ENCODE results near the gene GALNT9.

The GALNT9 gene

DNA sequence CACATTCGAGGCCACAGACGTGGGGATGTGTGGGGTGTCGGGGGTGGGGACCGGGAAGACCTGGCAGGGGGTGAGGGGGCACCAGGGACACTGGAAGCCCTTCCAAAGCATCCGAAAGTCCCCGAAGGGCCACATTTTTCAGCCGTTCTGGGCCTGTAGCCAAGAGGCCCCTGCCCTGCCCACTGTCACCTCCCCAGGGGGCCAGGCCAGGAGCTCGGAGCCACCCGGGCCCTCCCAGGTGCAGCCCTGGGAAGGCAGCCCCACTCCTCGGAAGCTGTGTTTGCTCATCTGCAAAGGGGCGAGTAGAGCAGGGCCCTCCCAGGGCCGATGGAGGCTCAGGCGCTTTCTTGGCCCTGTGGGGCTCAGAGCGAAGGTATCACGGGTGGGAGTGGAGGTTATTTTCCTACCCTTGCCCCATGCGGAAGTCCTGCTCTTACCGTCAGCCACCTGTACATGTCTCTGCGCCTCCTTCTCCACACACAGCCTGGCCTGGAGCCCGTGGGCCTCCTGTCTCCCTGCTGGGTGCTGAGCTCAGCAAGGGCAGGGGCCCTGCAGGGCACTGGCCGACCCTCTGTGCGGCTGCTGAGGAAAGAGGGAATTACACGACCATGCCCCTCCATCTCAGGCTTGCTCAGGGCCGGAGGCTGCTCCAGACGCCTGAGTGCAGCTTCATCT lies 158.0 kb downstream of the GALNT9 start:
- DNase-seq (ENCODE audit: low read depth in 2 of 2), result no peak

DNA sequence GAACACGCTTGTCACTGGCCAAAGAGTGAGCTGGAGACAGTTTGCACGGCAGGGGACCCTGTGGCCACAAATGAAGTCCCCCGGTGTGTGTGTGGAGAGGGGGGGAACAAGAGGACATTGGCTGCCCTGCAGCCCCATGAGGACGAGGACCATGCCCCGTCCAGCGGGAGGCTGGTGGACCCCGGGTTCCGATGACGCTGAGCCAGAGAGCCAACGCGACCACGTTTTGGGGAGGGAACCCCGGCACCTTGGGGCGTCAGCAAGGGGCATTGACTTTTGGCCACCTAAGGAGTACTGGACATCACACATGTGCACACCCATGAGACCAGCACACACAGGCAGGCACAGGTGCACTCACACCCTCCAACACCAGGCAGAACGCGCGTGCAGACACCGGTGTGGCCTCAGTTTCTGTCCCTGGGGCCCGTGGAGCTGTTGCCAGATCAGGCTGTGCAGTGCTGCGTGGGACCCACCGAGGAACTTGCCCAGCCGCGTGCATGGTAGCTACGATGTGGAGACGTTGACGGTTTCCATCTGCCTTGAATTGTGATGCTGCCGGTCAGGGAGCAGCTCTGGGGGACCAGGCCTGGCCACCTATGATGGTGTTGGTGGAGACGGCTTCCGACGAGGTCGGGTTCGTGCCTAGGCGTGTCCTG lies 158.6 kb downstream of the GALNT9 start:
- no peak for DNase-seq (ENCODE audit: low read depth in 2 of 2)

DNA sequence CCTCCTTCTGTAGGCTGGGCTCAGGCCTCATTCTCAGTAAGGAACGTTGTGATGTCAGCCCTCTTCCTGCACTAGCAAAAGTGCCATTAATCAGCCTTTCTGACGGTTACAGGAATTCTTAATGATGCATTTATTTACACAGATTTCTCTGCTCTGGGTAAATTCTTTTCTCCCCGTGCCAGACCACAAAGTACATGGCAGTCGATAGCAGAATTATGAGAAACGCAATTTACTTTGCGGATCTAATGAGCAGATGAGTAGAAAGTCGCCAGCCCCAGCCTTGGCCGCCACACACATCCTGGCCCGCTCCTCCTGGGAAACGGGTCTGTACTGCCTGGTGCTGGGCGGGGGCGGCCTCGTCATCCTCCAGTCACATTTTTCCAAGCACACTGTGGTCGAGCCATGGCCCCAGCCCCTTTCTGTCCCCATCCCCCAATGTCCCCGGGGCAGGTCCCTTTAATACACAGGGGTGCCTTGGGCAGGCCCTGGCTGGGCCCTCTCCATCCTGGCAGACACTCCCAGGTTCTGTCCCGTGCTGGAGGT lies 159.2 kb downstream of the GALNT9 start:
- no peak for DNase-seq (ENCODE audit: low read depth in 2 of 2)

DNA sequence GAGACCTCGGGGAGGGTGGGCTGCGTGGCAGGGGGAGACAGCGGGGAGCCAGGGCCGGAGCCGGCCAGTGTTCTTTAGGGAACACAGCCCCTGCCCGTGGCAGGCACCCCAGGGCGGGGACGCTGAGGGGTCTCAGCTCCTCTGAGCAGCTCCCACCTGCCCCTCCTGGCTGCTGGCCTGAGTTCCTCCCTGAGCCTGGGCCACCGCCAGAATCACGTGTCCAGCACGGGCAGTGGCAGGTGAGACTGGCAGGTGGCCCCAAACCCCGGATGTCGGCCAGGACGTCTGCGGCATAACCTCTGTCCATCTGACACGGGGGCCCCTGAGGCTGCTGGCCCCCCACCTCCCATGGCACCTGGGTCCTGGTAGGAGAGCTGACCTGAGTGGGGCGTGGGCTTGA lies 160.0 kb downstream of the GALNT9 start:
- DNase-seq (ENCODE audit: low read depth in 2 of 2), result no peak

- DNase-seq (ENCODE audit: low read depth in 2 of 2), result no peak
Measured at GRCh38 chr12:132168311-132169031, 160.9 kb downstream of the GALNT9 start.

- no peak for DNase-seq (ENCODE audit: low read depth in 2 of 2)
Measured at GRCh38 chr12:132167611-132168310, 161.6 kb downstream of the GALNT9 start.

DNA sequence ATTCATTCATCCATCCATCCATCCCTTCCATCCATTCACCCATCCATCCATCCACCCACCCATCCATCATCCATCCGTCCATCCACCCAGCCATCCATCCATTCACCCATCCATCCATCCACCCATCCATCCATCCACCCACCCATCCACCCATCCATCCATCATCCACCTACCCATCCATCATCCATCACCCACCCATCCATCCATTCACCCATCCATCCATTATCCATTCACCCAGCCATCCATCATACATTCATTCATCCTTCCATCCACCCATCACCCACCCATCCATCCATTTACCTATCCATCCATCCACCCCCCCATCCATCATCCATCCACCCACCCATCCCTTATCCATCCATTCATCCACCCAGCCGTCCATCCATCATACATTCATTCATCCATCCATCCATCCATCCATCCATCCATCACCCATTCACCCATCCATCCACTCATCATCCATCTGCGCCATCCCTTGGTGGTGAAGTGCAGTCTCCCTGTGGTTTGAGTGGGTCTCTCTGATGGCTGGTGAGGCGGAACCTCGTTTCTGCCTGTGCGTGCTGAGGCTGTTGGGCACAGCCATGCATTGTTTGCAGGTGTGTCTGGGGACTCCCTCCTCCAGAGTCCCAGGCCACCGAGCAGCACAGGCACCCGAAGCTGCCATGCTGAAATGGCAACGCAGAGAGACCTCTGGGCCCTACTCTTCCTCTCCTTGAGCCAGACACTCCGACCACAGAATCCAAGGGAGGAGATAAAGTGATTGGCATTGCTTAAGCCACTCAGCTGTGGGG lies 162.4 kb downstream of the GALNT9 start:
- DNase-seq (ENCODE audit: low read depth in 2 of 2), result no peak

- no peak for DNase-seq (ENCODE audit: low read depth in 2 of 2)
Measured at GRCh38 chr12:132166093-132166492, 163.3 kb downstream of the GALNT9 start.

- DNase-seq (ENCODE audit: low read depth in 2 of 2), result no peak
Measured at GRCh38 chr12:132165584-132165983, 163.8 kb downstream of the GALNT9 start.

GRCh38 chr12:132164426-132164825 lies 165.0 kb downstream of the GALNT9 start:
- DNase-seq (ENCODE audit: low read depth in 2 of 2), result no peak

GRCh38 chr12:132163911-132164288 lies 165.5 kb downstream of the GALNT9 start:
- DNase-seq (ENCODE audit: low read depth in 2 of 2), result no peak

DNA sequence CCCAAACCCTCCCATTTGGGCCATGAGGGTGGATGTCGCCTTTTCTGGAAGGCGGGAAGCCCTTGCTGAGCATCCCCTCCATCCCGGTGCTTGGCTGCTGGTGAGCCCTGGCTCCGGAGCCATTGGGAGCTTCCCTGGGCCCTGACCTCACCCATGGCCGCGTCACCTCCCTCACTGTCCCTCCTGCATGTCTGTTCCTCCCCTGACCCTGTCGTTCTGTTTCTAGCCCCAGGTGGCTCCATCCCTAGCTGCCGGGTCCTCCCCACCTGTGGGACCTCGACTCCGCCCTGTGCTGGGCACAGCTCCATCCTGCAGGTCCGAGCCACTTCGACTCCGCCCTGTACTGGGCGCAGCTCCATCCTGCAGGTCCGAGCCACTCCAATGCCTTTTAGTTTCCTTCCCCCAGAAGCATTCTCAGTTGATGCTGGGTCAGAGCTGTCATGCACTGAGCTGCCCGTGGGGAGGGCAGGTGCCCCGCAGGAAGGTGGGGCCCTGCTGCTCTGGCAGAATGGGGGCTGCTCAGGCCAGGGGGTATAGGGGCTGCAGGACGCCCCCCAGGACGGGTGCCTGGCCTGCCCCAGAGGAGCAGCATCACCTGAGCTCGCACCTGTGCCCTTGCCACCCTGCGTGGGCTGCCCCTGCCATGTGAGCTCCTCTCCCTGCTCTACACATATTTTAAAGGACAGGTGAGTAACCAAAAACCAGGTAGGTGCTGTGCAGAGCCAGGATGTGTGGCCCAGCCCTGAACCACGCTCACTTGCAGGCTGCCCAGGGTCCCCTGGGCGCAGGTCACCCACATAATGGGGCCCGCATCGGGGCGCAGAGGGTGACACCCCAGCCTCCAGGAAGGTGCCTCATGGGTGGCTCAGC lies 166.1 kb downstream of the GALNT9 start:
- no peak for DNase-seq (ENCODE audit: low read depth in 2 of 2)

DNA sequence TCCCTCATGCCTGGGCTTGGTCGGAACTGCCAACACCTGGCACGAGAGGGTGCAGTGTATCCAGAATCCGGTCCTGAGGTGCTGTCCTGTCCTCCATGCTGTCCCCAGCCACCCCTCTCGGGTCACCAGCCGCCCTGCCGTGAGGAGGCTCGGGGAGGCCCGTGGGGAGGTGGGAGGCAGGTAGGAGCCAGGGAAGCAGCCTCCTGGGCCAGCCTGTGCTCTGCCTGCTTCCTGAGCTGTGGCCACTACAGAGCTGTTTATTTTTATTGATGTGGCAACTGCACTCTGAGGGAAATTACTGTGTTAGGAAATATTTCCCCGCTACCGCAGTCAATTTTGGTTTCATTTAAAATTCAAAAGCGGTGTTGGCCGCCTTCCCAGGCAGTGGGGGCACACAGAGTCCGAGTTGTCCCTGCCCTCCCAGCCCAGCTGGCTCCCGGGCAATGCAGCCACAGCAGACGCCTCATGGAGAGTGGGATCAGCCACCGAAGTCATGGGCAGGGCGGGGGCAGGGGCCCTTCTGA lies 166.8 kb downstream of the GALNT9 start:
- DNase-seq (ENCODE audit: low read depth in 2 of 2), result no peak

DNA sequence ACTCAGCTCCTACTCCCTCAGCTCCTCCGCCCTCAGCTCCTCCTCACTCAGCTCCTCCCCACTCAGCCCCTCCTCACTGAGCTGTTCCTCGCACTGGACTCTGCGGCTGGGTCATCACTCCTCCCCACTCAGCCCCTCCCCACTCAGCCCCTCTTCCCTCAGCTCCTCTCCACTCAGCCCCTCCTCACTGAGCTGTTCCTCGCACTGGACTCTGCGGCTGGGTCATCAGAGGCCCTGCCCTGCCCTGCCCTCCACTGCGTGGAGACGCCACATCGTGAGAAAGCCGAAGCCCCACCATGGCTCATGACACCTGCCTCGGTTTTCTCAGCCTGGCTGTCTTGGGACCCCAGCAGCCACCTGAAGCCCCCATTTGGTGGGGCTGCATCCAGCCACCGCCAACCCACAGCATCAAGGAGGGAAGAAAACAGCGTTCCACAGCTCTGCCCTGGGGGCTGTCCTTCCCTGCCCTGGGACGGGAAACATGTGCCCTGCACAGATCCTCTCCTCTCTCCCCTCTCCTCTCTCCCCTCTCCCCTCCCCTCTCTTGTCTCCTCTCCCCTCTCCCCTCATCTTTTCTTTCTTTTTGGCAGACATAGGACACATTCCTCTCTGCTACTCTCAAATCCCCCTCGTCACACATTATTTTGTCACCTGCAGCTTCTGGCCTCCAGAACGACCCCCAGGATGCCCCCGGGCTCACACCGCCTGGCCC lies 167.4 kb downstream of the GALNT9 start:
- DNase-seq (ENCODE audit: low read depth in 2 of 2), result no peak

DNA sequence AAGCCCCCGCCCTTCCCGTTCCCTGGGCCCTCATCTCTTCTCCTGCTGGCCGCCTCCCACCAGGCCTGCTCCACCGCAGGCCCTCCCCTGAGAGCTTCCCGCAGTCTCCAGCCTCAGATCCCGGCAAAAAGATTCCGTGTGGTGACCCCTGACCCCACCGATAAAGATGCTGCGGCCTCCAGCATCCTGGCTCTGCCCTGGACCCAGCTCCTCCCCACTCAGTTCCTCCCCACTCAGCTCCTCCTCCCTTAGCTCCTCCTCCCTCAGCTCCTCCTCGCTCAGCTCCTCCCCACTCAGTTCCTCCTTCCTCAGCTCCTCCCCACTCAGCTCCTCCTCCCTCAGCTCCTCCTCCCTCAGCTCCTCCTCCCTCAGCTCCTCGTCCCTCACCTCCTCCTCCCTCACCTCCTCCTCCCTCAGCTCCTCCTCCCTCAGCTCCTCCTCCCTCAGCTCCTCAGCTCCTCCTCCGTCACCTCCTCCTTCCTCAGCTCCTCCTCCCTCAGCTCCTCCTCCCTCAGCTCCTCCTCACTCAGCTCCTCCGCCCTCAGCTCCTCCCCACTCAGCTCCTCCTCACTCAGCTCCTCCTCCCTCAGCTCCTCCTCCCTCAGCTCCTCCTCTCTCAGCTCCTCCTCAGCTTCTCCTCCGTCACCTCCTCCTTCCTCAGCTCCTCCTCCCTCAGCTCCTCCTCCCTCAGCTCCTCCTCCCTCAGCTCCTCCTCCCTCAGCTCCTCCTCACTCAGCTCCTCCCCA lies 168.2 kb downstream of the GALNT9 start:
- no peak for DNase-seq (ENCODE audit: low read depth in 2 of 2)

DNA sequence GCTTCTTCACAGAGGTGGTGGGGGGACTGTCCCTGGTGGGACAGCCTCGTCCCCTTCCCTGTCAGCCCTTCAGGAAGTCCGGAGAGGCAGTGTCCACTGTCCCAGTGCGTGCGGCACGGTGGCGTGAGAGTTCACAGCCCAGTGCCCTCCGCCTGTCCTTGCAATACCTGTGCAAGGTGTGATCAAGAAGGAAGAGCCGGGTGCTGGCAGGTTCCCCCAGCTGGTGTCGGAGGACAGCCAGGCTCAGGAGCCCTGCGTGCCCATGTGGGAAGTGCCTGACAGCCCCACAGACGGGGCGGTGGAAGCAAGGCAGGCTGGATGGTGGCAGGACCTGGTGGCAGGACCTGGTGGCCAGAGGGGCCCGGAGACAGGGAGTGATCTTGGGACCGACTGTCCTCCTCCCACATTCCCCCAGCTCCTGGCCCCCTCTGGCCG lies 168.8 kb downstream of the GALNT9 start:
- DNase-seq (ENCODE audit: low read depth in 2 of 2), result no peak

GRCh38 chr12:132160016-132160415 lies 169.4 kb downstream of the GALNT9 start:
- no peak for DNase-seq (ENCODE audit: low read depth in 2 of 2)

- DNase-seq (ENCODE audit: low read depth in 2 of 2), result no peak
Measured at GRCh38 chr12:132159555-132160003, 169.8 kb downstream of the GALNT9 start.

Data from stimulated activated CD4-positive, alpha-beta T cell treated with anti-CD3 and anti-CD28 coated beads, Interleukin-15, amount 100 ng/mL, for 48 hours (primary cell).